ENCODE measurements around the gene CTSC.

GRCh38 chr11:88375927-88376470, 38.5 kb upstream of the CTSC start:
- TF ChIP-seq CTCF (IDR thresholded peaks at IDR 0.05) (no peak), ZFX (IDR thresholded peaks at IDR 0.05; ENCODE audit: borderline replicate concordance) (no peak)

Measured in 22Rv1 (cell line).